ENCODE measurements around the gene CDKAL1.
"Not testable (repeated sequence)": the region's sequence is repeated elsewhere in the genome, so short reads cannot be mapped to it uniquely, and the experiment has no call there.

Gene CDKAL1

DNA sequence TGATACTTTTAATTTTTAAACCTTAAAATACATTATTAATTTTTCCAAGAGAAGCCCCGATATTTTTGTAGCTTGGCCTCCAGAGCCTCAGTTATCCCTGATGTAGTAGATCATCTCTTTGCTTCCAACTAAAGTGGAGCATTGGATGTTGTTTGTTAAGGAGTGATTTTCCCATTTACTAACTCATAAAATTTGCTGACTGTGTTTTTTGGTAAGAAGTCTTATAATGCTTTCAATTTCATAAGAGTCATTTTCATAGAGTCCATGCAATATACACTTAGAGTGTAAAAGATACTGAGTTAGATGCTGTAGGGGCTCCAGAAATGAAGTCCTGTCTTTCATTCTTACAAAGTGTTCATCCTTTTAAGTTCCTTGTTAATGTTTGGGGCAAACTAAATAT lies 46.8 kb downstream of the CDKAL1 start:
- TF ChIP-seq SPI1 (IDR thresholded peaks at IDR 0.05; ENCODE audit: low read depth, low read length), result no peak
- TF ChIP-seq POU2F2 (IDR thresholded peaks at IDR 0.05; ENCODE audit: low read depth, low read length), result no peak
- no peak for TF ChIP-seq TAF1 (IDR thresholded peaks at IDR 0.05; ENCODE audit: low read depth, low read length)
- TF ChIP-seq PAX5 (IDR thresholded peaks at IDR 0.05; ENCODE audit: insufficient read depth, low read length, severe bottlenecking), result no peak
- TF ChIP-seq POLR2A (IDR thresholded peaks at IDR 0.05; ENCODE audit: low read depth, low read length), result no peak
- TF ChIP-seq POLR2AphosphoS5 (IDR thresholded peaks at IDR 0.05; ENCODE audit: low read depth, low read length), result no peak
- no peak for DNase-seq (ENCODE audit: insufficient read length, low spot score)
- no peak for FAIRE-seq

DNA sequence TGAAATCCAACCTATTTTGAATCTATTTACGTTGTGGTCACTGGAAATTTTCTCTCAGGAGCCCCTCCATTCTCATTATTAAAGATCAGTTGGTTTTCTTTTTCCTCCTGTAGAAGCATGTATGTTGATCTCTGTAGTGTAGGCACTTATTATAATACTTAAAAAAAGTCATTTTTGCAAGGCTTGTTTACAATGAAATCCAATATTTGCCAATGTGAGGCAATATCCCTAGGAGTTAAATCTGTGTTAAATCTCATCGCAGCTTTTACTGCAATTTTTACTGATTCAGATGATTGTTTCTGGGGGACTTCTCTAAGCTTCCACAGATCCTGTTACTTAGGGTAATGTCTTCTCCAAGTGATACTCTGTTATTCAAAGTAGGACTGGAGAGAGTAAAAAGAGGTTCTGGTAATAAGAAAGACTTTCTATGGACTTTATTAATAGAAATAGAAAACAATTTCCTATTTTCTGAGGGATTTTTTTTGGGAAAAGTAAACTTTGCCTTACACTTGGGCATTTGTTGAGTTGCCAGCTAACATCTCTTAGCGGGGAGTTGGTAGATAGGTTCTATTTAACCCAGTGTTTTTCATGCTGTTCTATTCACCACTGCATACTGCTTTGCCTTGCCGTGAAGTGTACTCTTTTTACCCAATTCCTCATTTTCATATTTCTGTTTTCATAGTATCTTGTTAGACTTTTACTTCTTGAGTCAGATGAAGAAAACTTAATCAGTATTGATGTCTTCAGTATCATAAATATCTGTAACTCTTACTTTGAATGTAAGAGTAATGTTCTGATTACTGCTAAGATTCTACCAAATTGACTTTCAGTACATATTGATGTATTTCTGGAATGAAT lies 48.6 kb downstream of the CDKAL1 start:
- peak; percentile 81 for TF ChIP-seq SPI1 (IDR thresholded peaks at IDR 0.05; ENCODE audit: low read depth, low read length)
- no peak for TF ChIP-seq POLR2A (IDR thresholded peaks at IDR 0.05; ENCODE audit: low read depth, low read length)
- no peak for DNase-seq (ENCODE audit: insufficient read length, low spot score)
- FAIRE-seq, result no peak

DNA sequence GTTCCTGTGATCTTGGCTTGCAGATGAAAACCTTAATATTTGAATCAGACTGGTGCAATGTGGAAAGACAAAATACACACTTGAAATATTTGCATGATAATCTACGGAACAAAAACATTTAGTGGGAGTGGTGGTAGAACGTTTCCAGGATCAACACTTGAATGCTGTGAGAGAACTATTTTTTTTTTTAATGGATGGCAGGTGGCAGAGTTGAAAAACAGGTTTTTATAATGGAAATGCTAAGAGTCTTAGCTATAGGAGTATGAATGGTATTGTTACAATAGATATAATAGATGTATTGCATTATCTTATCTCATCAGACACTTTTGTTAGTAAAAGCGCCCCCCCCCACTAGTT lies 49.2 kb downstream of the CDKAL1 start:
- TF ChIP-seq SPI1 (IDR thresholded peaks at IDR 0.05; ENCODE audit: low read depth, low read length), result no peak
- no peak for TF ChIP-seq POLR2AphosphoS5 (IDR thresholded peaks at IDR 0.05; ENCODE audit: low read depth, low read length)
- no peak for TF ChIP-seq POLR2A (IDR thresholded peaks at IDR 0.05; ENCODE audit: low read depth, low read length)
- TF ChIP-seq POU2F2 (IDR thresholded peaks at IDR 0.05; ENCODE audit: low read depth, low read length), result no peak
- TF ChIP-seq PAX5 (IDR thresholded peaks at IDR 0.05; ENCODE audit: insufficient read depth, low read length, severe bottlenecking), result no peak
- TF ChIP-seq TAF1 (IDR thresholded peaks at IDR 0.05; ENCODE audit: low read depth, low read length), result no peak
- no peak for DNase-seq (ENCODE audit: insufficient read length, low spot score)
- no peak for FAIRE-seq

DNA sequence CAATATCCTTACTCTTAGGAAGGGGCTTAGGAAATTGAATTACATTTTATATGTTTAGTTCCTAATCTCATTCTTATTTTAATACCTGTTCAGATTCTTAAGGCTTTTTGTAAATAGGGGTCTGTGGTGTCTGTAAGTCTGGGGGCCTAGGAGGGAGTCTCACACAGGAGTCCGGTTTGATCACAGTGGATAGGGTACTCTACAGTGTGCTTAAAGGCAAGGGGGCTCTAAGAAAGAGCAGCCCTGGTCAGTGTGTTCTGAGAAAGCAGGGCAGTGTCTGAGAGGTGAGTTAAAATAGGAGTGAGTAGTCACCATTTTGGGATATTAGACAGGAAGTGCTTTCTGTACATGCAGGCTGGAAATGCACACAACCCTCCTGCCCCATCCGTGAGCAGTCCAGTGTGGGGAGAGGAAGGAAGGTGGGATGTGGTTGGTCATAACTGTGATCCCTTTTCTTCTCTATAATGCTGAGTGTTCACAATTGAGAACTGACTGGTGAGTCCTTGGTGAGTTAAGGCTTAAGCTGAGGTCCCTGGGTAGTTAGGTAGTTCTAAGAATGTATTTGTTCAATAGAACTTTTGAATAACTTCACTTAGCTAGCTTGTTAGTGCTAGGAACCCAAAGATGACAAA lies 50.0 kb downstream of the CDKAL1 start:
- peak; percentile 25 for TF ChIP-seq SPI1 (IDR thresholded peaks at IDR 0.05; ENCODE audit: low read depth, low read length)
- no peak for TF ChIP-seq POLR2A (IDR thresholded peaks at IDR 0.05; ENCODE audit: low read depth, low read length)
- TF ChIP-seq TAF1 (IDR thresholded peaks at IDR 0.05; ENCODE audit: low read depth, low read length), result no peak
- no peak for TF ChIP-seq PAX5 (IDR thresholded peaks at IDR 0.05; ENCODE audit: insufficient read depth, low read length, severe bottlenecking)
- FAIRE-seq (peak; percentile 79), DNase-seq (ENCODE audit: insufficient read length, low spot score) (no peak)

DNA sequence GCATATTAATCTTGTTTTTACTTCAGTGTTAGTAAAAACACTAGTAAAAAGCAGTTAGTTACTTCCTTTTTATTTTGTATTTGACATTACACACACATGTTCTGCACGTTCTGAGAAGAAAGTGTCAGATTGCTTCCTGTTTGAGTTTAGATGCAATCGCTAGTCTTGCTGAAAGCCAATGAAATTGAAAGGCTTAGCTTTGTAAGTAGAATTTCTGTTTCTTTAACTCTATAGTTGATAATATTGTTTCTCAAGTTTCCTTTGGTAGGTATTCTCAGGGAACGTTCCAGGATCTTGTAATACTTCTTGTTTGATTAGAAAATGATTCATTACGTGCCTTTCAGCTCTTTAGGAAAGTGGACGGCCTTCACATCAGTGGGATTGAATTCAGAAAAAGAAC lies 55.0 kb downstream of the CDKAL1 start:
- TF ChIP-seq POLR2AphosphoS5 (IDR thresholded peaks at IDR 0.05; ENCODE audit: low read depth, low read length) (no peak), PAX5 (IDR thresholded peaks at IDR 0.05; ENCODE audit: insufficient read depth, low read length, severe bottlenecking) (no peak), POLR2A (IDR thresholded peaks at IDR 0.05; ENCODE audit: low read depth, low read length) (no peak), TAF1 (IDR thresholded peaks at IDR 0.05; ENCODE audit: low read depth, low read length) (no peak), SPI1 (IDR thresholded peaks at IDR 0.05; ENCODE audit: low read depth, low read length) (no peak), POU2F2 (IDR thresholded peaks at IDR 0.05; ENCODE audit: low read depth, low read length) (no peak)
- no peak for FAIRE-seq
- DNase-seq (ENCODE audit: insufficient read length, low spot score), result no peak

DNA sequence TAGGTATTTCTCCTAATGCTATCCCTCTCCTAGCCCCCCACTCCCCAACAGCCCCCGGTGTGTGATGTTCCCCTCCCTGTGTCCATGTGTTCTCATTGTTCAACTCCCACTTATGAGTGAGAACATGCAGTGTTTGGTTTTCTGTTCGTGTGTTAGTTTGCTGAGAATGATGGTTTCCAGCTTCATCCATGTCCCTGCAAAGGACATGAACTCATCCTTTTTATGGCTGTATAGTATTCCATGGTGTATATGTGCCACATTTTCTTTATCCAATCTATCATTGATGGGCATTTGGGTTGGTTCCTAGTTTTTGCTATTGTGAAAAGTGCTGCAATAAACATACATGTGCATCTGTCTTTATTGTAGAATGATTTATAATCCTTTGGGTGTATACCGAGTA lies 56.2 kb downstream of the CDKAL1 start:
- DNase-seq (ENCODE audit: insufficient read length, low spot score); FAIRE-seq: not testable (repeated sequence)

DNA sequence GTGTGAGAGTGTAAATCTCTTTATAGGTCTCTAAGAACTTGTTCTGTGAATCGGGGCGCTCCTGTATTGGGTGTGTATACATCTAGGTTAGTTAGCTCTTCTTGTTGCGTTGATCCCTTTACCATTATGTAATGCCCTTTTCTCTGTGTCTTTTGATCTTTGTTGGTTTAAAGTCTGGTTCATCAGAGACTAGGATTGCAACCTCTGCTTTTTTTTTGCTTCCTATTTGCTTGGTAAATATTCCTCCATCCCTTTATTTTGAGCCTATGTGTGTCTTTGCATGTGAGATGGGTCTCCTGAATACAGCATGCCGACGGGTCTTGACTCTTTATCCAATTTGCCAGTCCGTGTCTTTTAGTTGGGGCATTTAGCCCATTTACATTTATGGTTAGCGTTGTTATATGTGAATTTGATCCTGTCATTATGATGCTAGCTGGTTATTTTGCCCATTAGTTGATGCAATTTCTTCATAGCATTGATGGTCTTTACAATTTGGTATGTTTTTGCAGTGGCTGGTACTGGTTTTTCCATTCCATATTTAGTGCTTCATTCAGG lies 60.1 kb downstream of the CDKAL1 start:
- DNase-seq (ENCODE audit: insufficient read length, low spot score); FAIRE-seq: not testable (repeated sequence)

DNA sequence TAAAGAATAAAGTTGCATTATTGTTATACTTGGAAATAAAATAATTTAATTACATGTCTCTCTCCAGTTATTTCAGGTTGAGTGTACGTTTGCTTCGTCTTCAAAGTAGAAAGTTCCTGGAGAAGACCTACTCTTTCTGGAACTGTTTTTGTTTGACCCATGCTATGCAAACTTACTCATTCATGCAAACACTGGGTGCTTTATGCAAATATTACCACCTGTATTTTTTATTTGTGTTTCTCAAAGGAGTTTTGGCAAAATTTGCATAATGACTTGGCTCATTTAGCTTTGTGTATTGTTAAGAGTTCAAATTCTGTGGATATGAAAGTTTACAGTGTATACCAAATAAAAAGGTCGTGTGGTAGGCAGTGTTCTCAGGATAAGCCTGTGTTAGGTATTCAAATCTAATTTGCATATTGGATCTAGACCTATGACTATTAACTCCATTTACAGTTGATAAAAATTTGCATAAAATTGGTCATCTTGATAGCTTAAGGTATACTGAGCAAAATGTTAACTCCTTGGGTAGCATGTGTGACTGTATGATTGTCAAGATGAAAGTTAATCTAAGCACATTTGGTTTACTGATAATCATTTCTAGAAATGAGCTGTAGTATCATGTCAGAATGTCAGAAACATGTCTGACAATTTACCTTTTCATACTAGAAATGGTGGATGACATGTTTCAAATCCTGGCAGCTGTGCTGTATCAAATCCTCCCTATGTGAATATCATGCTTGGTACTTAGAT lies 65.2 kb downstream of the CDKAL1 start:
- peak; percentile 60 for FAIRE-seq
- TF ChIP-seq PAX5 (IDR thresholded peaks at IDR 0.05; ENCODE audit: insufficient read depth, low read length, severe bottlenecking) (no peak), SPI1 (IDR thresholded peaks at IDR 0.05; ENCODE audit: low read depth, low read length) (no peak), POU2F2 (IDR thresholded peaks at IDR 0.05; ENCODE audit: low read depth, low read length) (no peak; the same call in 1 of the 2 replicates), TAF1 (IDR thresholded peaks at IDR 0.05; ENCODE audit: low read depth, low read length) (no peak)
- no peak for DNase-seq (ENCODE audit: insufficient read length, low spot score)

DNA sequence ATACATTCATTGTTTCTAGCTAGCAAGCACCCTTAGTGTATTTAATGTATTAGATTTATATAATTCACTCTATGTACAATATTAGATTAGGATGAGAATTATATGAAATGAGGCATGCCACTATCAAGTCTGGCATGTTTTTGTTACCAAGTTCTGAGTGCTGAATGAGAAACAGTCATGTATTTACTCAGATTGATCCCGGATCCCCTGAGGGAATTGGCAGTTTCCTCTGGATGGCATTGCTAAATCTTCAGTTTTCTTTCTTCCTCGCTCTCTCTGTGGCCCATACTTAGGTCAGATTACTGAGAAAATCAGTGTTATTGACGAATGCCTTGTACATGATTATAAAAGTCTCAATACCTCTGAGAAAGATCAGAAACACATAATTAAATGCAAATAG lies 66.6 kb downstream of the CDKAL1 start:
- FAIRE-seq, result no peak
- DNase-seq (ENCODE audit: insufficient read length, low spot score), result no peak

DNA sequence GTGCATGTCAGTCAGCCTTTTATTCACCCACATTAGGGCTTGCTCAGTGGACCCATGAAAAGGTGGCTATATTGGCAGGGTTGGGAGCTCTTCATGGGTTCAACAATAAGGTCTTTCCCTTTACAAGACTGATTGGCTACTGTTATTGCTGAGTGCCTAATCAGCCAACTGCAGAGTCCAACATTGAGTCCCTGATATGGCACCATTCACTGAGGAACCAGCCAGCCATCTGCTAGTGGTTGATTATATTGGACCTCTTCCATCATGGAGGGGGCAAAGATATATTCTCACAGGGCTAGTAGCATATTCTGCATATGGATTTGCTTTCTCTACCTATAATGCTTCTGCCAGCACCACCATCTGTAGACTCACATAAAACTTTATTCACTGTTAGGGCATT lies 69.9 kb downstream of the CDKAL1 start:
- no peak for FAIRE-seq
- DNase-seq (ENCODE audit: insufficient read length, low spot score), result no peak
- TF ChIP-seq SPI1 (IDR thresholded peaks at IDR 0.05; ENCODE audit: low read depth, low read length), result no peak

More for the DNA sequence above, 66.6 kb downstream of the CDKAL1 start:
- TF ChIP-seq POLR2A (IDR thresholded peaks at IDR 0.05; ENCODE audit: low read depth, low read length) (no peak), TAF1 (IDR thresholded peaks at IDR 0.05; ENCODE audit: low read depth, low read length) (no peak), POLR2AphosphoS5 (IDR thresholded peaks at IDR 0.05; ENCODE audit: low read depth, low read length) (no peak), SPI1 (IDR thresholded peaks at IDR 0.05; ENCODE audit: low read depth, low read length) (no peak), POU2F2 (IDR thresholded peaks at IDR 0.05; ENCODE audit: low read depth, low read length) (no peak), PAX5 (IDR thresholded peaks at IDR 0.05; ENCODE audit: insufficient read depth, low read length, severe bottlenecking) (no peak)
